Cerebellar nuclear complex (tissue), 1 donor: Measurements from ENCODE around the gene AGGF1.
"Not testable (repeated sequence)": the region's sequence is repeated elsewhere in the genome, so short reads cannot be mapped to it uniquely, and the experiment has no call there.

Experiments
- DNase-seq, 2 experiments: peaks; one replicate each; lab custom pipeline; 2025; lab: John Stamatoyannopoulos, UW

AGGF1 gene

DNA sequence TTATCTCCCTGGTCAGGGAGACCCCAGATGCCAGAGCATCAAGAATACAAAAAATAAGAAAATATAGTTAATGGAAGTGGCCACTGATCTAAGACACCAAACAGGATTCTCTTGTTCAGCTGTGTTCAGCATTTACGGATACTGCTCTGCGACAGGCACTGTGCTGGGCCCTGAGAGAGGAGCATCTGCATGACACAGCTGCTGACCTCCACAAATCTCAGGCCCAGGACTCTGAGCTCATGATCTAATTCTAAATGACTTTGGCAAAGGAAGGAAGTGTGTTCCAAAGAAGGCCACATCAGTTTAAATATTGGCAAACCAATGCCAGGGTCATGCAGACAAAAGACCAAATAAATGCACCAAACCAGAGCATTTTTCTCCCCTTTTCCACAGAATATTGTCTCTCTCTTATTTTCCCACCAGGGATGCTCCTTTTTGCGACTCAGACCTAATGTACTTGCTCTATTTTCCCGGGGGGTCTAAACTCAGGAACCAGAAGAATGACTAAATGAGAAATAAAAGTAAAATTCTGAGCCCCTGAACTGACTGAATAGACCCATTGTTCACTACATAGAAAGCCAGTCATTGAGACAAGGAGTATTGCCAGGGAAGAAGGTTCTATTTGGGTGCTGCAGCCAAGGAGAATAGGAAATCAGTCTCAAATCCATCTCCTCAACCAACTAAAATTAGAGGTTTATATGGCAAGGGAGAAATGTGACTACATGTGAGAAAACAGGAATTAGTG lies 1.4 kb upstream of the AGGF1 start:
- DNase-seq: no peak

DNA sequence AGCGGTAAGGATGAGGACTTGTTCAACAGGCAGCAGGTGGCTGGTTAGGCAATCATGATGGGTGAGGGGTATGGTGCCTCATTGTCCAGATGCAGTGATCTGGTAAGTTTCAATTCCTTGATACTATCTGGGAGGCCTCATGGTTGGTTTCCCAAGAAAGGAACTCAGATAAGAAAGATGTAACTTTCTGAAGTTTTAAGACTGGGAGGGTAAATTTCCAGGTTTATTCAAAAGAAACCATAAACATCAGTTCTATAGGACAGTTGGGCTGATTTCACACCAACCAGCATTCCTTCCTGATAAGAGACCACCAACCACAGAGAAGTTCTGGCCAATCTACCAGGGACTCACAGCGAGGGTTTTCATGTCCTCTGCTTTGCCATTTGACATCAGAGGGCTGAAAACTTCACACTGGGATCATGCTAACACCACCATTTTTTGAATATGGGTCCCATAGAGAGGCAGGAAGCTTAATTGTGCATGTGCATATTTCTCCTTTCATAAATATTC lies 773 bp upstream of the AGGF1 start:
- no peak for DNase-seq

DNA sequence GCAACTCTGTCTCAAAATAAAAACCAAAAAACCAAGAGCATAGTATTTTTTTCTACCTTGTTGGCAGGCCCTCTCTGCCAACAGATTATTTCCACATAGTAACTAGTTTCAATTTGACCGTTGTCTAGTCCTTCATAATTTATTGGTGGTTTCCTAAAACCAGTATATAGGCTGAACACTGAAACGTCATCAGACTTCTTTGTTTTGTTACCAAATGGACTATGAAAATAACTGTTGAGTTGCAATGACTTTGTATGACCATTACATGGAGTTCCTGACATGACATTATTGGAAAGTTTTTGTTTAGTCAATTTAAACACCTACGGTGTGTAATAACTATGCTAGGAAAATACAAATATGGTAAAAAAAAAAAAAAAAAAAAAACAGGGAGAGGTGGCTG lies 1.7 kb downstream of the AGGF1 start:
- DNase-seq: no peak

DNA sequence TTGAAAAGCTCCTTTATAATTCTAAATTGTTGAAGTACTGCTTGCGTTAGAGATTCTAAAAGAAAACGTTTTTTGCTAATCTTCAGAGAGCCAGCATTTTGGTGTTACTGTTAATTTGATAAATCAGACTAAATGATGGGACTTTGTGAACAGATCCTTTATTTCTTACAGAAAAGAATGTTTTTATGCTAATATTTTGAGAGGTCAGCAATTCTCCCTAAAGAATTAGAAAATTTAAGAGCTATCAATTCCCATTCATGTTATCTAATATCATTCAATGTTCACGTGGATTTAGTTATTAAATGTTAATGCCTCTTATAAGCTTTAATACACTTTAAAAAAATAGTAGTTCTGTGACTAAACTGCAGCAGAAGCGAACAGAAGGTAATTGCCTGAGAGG lies 2.4 kb downstream of the AGGF1 start:
- no peak for DNase-seq

DNA sequence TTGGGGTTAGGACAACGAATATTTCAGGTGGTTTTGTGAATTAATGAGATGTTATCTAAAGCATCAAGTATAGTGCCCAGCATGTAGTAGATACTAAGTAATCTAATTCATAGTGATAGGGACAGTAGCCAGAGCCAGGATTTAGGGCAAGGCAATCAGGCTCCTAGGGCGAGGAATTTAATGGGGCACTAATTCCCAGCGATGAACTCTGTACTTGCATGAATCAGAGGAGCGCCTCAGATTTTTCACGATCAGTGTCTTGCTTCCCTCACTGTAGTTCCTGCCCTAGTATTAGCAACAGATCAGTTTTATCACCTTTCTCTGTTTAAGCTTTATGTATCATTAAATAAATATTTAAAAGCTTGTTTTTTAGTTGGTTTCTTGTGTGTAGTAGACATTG lies 3.1 kb downstream of the AGGF1 start:
- DNase-seq: no peak

DNA sequence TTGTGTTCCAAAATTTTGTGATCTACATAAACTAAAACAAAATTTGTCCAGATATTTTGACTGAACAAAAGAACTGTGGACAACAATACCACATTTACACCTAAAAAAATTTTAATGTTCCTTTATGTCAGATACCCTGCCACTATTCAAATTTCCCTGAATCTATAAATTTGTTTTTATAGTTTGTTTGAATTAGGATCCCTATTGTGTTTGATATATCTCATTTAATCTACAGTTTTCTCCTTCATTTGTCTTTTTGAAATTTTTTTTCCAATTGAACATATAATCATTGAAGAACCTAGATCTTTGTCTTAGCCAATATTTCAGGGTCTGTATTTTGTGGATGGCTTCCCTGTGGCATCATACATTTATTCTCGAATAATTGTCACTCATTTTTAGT lies 5.7 kb downstream of the AGGF1 start:
- no peak for DNase-seq

DNA sequence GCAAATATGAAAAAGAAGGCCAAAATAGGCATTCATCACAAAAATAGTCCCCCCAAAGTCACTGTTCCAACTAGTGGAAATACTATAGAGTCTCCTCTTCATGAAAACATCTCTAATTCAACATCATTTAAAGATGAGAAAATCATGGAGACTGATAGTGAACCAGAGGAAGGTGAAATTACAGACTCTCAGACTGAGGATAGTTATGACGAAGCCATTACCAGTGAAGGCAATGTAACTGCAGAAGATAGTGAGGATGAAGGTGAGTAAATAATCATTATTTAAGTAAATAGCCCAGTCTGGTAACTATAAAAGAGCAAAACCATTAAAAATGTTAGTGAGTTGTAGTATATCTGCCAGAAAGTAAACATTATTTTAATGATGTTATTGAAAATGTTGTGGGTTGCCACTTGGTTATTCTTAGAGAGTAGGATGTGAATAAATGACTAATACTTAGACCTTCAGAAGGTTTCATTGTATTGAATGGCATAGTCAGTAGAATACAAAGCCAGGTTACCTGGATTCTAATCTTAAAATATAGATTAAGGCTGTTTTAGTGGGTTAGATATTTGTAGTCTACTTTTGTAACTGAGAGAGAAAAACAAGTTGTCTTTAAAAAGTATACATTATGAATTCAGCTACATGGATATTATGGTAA lies 16.3 kb downstream of the AGGF1 start:
- no peak for DNase-seq

DNA sequence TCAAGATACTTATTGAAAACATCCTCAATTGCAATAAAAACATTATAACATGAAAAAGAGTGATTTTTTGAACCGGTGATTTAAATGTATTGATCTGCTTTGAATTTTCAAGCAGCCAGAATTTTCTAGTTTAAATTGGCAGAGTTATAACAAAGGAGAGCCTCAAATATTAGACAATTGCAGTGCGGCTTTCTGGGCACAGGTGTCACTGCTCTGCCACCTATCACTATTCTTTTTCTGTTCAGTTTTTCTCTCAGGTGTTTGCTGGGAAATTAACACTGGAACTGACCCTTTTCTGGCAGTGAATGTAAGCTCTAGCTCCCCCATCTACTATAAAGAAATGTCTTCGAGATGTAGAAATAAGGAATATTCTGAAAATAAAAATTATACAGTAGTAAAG lies 33.8 kb downstream of the AGGF1 start:
- DNase-seq: no peak

DNA sequence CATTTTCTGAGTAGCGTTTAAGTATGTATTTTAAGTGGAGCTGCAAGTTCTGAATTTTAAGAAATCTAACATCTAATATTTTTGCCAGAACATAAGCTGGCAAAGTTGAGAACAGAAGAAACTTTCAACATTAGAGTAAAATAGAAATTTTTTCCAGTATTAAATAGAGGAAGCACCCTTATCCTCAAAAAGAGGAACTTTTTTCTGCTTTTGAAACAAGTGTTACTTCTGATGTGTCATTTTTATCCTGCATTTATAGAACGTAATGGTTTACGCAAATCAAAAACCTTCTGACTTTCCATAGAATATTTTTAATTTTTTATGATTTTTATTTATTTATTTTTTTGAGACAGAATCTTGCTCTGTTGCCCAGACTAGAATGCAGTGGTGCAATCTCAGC lies 35.1 kb downstream of the AGGF1 start:
- DNase-seq: no peak

DNA sequence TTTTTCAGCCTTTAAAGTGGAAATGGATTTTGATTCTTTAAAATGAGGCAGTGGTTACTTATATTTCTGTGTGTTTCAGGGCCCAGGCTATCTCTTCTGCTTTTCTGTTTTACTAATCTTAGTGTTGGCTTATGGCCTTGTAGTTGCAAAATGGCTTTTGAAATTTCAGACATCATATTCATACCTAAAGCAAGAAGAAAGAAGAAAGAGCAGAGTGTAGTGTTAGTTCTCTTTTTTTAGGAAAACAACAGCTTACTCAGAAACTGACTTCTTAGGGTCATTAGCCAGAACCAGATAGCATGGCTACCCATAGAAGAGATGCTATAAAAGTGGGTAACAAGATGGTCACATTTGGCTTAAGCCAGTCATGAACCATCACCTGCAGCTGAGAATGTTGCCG lies 36.0 kb downstream of the AGGF1 start:
- DNase-seq: no peak

DNA sequence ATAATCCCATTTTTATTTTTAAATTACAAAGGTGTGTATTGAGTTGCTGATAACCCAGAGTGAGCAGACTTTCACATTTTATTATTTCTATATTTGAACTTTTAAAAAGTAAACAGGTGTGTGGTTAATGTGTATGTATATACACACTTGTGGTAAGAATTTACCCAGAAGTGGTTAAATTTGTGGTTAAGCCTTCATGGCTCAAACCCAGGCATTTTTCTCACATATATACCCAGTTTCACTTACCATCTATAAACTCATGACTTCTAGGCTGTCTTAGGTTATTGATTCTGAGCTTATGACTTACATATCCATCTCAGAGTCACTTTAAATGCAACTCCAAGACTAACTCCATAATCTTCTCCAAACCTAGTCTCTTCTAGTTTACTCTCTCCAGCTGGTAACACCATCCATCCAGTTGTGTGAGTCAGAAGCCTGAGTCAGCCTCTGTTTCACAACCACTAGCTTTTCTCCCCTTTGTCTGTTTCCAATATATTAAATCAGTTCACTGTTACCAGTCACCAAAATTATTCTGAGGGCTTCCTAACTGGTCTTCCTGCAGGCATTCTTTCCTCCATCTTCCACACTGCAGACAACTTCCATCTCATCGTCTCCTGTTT lies 36.7 kb downstream of the AGGF1 start:
- no peak for DNase-seq

DNA sequence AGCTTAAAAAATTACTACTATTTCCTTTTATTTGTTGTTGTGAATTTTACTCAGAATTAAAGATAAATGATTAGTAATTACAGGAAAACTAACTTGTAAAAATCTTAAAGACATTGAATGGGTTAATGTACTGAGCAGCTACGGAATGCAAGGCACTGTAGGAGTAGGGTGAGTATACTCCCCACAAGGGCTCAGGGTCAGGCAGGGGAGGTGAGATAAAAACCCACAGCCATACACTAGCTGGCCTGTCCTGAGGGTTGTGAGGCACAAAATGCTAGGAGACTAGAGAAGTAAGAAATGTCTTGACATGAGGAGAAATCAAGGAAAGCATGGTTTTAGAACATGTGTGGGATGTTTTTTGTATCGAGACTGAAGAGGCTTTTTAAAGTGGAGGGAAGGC lies 43.5 kb downstream of the AGGF1 start:
- no peak for DNase-seq

DNA sequence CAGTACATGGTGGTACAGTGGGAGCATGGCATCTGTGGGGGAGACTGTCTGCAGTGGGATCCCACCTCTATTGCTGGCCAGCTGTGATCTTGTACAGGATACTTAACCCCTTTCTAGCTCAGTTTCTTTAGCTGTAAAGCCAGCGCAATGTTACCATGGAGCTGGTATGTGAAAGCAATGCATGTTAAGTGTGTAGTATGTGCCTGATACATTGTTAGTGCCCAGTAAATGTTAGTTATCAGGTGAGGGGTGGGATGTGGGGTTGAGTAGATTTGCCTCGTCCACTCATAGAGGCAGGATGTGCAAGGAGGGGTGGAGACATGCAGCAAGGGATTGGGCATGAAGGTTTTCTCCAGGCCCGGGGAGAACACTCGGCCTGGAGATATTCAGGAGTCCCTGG lies 44.5 kb downstream of the AGGF1 start:
- DNase-seq: no peak

DNA sequence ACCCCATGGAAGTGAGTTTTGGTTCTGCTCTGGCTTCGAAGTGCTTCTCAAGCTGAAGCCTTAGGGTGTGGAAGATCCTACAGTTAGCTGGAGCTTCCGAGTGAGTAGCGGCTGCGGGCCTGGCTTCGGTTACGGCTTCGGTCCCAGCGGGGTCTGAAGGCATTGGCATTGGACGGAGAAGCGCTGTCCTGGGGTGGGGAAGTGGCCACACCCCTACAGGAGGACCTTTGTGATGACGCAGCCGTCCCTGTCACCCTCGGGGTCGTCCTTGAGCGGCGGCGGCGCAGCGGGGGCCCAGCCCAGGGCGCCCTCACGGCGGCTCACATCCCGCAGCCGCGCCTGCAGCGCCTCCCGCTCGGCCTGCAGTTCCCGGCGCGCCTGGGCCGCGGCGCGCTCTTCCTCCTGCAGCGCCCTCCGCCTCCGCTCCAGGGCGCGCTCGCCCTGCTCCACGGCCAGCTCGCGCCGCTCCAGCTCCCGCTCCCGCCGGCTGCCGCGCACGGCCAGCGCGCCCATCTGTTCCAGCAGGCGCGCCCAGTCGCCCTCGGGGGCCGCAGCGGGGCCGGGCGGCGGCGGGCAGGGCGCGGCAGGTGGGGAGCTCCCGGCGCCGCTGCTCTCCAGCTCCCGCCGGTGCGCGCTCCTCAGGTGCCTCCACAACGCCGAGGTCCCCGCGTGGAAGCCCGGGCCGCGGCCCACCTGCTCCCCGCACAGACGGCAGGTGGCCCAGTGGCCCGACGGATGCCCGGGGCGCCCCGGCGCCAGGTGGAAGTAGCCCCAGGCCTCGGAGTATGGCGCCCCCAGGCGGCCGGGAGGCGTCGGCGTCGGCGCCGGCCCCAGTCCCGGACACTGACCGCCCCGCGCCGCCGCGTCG lies 47.0 kb downstream of the AGGF1 start:
- no peak for DNase-seq

DNA sequence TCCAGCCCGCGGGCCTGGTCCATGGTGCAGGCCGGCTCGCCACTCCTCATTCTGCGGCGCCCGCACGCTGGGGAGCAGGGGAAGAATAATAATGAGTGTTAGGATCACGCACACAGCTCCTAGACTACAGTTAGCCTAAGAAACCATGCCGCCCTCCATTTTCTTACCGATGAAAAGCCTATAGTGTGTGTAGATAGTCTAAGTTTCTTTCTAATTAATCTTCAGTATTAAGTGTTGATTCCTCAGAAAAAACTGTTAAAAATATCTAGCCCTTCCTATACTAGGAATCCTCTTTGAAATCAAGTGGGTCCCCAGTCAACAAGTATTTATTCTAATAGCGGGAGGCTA lies 47.6 kb downstream of the AGGF1 start:
- no peak for DNase-seq

DNA sequence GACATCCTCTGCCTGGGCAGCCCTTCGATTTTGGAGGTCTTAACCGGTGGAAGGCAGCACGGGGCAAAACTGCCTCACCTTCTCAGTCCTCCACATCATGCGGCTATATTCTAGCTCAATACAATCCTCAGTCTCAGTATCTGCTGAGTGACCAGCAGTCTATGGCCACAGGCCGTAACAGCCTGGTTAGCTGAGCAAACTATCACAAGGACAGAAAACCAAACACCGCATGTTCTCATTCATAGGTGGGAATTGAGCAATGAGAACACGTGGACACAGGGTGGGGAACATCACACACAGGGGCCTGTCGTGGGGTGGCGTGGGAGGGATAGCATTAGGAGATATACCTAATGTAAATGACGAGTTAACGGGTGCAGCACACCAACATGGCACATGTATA lies 50.3 kb downstream of the AGGF1 start:
- not testable (repeated sequence) for DNase-seq

DNA sequence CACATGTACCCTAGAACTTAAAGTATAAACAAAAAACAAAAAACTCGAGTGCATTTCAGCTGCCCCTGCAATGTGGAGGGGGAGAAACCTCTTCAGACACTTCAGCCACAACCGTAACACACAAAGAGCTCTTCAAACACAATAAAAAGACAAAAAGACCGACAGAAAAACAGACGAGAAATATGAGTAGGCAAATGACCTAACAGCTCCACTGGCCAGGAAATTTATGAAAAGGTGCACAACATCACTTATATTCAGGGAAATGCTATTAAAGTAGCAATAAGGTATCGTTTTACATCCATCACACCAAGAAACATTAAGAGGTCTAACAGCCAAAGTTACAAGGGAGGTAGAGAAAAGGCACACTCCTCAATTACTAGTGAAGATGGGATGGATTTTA lies 50.7 kb downstream of the AGGF1 start:
- DNase-seq: no peak

DNA sequence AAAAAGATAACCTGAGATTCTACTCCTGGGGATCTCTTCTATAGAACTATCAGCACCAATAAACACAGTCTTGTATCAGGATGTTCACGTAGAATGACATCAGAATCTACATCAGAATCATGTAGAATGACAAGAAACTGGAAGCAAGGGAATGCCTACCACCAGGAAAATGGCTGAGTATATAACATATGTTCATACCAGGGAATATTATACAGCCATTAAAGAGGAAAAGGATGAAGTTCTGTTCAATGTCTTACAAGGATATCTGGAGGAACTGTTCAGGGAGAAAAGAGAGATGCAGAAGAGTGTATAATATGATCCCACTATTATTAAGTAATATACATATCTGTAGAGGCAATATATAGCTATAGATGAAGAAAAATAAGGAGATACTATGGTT lies 52.1 kb downstream of the AGGF1 start:
- no peak for DNase-seq

DNA sequence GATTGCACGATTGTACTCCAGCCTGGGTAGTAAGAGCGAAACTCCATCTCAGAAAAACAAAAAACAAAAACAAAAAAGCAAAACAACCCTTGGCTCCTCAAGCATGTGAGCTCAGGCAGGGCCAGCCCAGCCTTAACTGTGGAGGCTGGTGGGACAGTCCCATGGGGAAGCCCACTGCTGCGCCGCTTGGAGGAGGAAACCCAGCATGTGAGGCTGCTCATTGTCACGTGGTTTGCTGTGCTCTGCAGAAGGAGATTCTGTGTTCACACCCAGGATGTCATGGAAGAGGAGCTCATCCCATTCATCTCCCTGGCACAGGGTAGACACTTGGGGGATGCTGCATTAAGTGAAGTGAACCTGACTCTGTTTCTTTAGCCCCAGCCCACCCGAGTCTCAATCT lies 52.9 kb downstream of the AGGF1 start:
- DNase-seq: no peak

DNA sequence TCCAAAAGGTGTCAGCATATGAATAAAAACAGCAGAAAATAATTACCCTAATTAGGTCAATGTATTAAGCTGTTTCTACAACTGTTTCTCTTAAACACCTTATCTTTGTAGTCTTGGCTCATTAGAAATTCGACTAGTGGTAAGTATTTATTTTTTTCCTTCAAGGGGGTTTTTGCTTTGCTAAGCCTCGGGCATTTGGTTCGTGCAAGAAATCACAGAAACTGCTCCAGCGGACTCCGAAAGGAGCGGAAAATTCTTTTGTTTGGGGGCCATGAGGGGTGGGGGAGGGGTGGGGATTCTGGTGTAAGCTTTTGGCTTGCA lies 56.1 kb downstream of the AGGF1 start:
- no peak for DNase-seq

DNA sequence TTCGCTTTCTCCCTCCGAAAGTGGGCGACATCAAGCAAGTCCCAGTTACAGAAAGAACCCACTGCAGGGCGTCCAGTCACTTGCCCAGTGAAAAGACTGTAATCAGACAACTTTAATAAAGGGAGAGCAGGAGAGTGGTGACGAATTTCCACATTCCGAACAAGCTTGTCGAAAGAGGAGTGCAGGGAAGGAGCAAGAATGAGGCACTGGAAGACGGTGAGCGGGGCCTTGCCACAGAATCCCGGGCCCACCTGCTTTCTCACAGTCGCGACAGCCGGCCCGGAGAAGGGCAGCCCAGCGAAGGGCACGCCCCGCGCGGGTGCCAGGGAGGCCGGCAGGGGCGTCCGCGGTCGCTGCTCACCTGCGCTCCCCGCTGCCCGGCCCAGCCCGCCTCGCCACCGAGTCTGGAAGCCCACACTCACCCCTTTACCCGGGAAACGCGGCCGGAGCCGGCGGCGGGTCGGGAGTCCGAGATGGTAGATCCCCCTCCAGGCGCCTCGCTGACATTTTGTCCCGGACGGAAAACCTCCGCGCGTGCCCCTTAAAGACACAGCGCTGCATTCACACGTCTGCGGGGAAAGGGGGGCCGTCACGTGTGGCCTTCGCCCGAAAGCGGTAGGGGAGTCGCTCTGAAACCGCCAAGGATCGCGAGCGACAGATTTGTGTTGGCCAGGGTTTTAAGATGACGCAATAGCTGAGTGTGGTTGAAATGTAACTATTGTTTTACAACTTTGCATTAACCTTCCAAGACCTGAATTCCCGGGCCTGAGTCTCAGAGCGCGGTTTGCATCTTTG lies 56.7 kb downstream of the AGGF1 start, which contains the start of gene ZBED3:
Gene ZBED3 (minus strand): TSS at position 597 of the 795 bp plus-strand sequence. CDS start 9,407 bp downstream, outside the sequence.
- DNase-seq: peak in 1 of 2 experiments; percentile 41
